ENCODE measurements around the gene VTI1A.

VTI1A gene

DNA sequence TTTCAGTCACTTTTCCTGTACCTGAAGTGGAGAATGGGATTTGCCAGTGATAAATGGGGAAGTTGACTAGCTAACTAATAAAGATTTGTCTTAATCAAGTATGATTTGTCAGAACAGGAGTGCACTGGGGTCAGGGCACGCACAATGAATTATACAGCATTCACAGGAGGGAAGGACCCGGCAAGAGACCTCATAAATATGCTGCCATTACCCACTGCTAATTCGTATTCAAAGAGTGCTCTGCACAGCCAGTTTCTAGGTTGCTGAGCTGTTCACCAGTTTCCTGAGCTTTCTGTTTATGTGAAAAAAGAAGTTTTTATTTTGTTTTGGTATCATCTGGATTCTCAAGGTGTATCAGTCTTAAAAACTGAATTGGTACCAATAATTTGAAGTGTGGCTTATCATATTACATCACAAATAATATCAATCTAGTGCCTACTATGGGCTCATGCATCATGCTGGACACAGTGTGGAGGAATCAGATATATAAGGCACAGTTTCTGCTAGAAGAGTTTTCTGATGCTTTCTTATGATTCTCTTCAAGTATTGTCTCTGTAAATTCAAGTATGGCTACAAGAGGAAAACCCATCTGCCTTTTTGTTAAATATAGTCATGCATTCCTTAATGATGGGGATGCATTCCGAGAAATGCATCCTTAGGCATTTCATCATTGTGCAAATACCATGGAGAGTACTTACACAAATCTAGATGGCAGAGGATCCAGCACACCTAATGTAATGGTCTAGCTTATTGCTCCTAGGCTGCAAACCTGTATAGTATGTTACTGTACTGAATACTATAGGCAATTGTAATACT lies 202.2 kb downstream of the VTI1A start:
- TF ChIP-seq, protein P1, sequence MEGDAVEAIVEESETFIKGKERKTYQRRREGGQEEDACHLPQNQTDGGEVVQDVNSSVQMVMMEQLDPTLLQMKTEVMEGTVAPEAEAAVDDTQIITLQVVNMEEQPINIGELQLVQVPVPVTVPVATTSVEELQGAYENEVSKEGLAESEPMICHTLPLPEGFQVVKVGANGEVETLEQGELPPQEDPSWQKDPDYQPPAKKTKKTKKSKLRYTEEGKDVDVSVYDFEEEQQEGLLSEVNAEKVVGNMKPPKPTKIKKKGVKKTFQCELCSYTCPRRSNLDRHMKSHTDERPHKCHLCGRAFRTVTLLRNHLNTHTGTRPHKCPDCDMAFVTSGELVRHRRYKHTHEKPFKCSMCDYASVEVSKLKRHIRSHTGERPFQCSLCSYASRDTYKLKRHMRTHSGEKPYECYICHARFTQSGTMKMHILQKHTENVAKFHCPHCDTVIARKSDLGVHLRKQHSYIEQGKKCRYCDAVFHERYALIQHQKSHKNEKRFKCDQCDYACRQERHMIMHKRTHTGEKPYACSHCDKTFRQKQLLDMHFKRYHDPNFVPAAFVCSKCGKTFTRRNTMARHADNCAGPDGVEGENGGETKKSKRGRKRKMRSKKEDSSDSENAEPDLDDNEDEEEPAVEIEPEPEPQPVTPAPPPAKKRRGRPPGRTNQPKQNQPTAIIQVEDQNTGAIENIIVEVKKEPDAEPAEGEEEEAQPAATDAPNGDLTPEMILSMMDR (IDR thresholded peaks at IDR 0.05; ENCODE audit: control extremely low read depth, extremely low read depth, low read depth, missing control alignments): no peak
- no peak for DNase-seq (ENCODE audit: extremely low spot score)
- ChIA-PET POLR2A (no interaction called here), CTCF (interaction anchor here (0.8 to 1.5 kb wide), 6 partner anchors 11 to 71 kb away, joined by 3 to 4 read pairs (median 3); no protein-coding TSS in a partner anchor)

DNA sequence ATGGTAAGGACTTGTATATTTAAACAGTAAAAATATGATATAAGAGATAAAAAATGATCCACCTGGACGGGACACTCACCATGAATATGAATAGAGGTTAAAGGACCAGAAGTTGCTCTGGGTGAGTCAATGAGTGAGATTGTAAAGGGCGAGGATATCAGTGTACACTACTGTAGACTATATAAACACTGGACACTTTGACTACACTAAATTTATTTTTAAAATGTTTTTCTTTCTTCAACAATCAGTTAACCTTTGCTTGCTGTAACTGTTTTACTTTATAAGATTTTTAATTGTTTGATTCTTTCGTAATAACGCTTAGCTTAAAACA lies 202.8 kb downstream of the VTI1A start:
- TF ChIP-seq, protein P1 (IDR thresholded peaks at IDR 0.05; ENCODE audit: control extremely low read depth, extremely low read depth, low read depth, missing control alignments): no peak
- ChIA-PET CTCF (interaction anchor here (1.2 to 1.4 kb wide), 3 partner anchors 18 to 71 kb away, joined by 3 to 4 read pairs (median 3); no protein-coding TSS in a partner anchor), POLR2A (no interaction called here)
- DNase-seq (ENCODE audit: extremely low spot score): no peak

DNA sequence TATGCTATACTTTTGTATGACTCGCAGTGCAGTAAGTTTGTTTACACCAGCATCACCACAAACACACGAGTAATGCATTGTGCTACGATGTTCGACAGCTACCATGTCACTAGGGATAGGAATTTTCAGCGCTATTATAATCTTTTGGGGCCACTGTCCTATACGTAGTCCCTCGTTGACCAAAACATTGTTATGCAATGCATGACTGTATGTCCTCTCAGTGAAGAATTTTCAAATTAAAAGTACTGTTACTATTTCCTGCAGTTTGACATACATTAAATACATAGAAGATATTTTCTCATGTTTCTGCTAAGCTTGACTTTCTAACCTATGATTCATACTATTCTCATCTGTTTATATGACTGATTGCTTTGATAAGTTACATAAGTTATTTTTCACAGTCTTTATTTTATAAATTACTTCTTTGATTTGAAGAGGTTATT lies 203.6 kb downstream of the VTI1A start:
- POLR2A ChIA-PET: no interaction called here
- DNase-seq (ENCODE audit: extremely low spot score): no peak
- CTCF ChIA-PET: interaction anchor here (1.2 to 1.4 kb wide), 3 partner anchors 18 to 70 kb away, joined by 3 to 4 read pairs (median 3); no protein-coding TSS in a partner anchor
- TF ChIP-seq, protein P1 (IDR thresholded peaks at IDR 0.05; ENCODE audit: control extremely low read depth, extremely low read depth, low read depth, missing control alignments): no peak

DNA sequence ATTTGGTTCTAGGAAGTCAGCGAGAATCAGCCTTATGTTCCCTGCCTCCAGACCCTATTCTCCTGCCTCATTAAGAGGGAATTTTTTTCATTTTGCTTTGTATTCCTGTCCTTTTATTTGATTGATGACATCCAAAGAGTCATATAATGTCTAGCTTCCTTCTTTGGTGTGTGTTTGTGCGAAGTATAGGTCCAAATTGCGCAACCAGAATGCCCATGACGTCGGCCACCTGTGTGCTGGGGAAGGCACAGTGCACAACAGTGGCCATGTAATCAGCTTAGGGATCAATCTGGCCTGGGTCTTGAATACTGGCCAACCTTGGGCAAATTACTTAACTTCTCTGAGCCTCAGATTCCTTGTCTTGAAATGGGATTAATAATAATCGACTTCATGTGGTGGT lies 206.2 kb downstream of the VTI1A start:
- CTCF ChIA-PET: no interaction called here
- POLR2A ChIA-PET: no interaction called here
- DNase-seq (ENCODE audit: extremely low spot score): no peak
- TF ChIP-seq, protein P1 (IDR thresholded peaks at IDR 0.05; ENCODE audit: control extremely low read depth, extremely low read depth, low read depth, missing control alignments): no peak

DNA sequence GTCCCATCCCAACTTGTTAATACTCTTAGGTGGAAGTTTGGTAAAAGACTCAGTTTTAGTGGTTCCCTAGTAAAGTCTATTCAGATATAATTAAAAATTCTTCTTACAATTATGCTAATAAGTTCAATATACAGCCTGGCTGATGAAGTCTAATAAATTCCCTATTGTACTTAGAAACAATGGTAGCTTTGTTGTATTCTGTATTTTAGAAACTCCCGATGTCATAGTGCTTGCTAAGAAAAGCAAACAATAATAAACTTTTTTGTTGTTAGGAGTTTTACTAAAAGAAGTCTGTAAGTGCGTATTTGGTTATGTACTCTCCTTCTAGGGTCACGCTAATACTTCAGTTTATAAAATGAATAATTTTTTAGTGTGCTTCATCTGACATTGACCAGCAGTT lies 206.8 kb downstream of the VTI1A start:
- ChIA-PET CTCF (no interaction called here), POLR2A (no interaction called here)
- no peak for DNase-seq (ENCODE audit: extremely low spot score)
- TF ChIP-seq, protein P1 (IDR thresholded peaks at IDR 0.05; ENCODE audit: control extremely low read depth, extremely low read depth, low read depth, missing control alignments): no peak

DNA sequence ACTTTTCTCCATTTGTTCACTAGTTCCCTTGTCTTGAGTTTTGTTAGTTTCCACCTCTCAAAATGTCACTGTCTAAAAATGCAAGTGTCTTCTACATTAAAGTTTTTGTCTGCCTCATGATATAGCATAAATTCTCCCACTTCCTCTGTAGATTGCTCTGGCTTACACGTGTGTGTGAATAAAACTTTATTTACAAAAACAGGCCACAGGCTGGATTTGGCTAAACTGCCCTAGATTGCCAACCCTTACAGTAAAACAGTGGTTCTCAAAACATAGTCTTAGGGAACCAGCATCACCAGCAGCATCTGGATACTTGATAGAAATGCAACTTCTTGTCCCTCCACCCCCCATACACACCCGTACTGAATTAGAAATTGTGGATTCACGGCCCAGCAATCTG lies 207.8 kb downstream of the VTI1A start:
- ChIA-PET POLR2A (no interaction called here), CTCF (interaction anchor here (1.3 kb wide), 1 partner anchor 15 kb away, joined by 3 read pairs; no protein-coding TSS in a partner anchor)
- no peak for DNase-seq (ENCODE audit: extremely low spot score)
- TF ChIP-seq, protein P1 (IDR thresholded peaks at IDR 0.05; ENCODE audit: control extremely low read depth, extremely low read depth, low read depth, missing control alignments): no peak
